Retinal pigment epithelial cell (primary cell): Measurements from ENCODE around the gene BRI3BP.
"Not testable (repeated sequence)": the region's sequence is repeated elsewhere in the genome, so short reads cannot be mapped to it uniquely, and the experiment has no call there.

Experiments
- DNase-seq: peaks from one replicate; pipeline ENCODE4 v3.0.0-alpha.2; 2010; ENCODE audit warnings: low read depth
- H3K4me3 ChIP-seq: 2 replicates; pipeline ENCODE4 v1.5.1; 2011; ENCODE audit warnings: mild to moderate bottlenecking, low read length, control low read depth, moderate library complexity
- TF ChIP-seq, protein P1 (sequence below): conservative IDR thresholded peaks from 2 replicates; pipeline ENCODE4 v1.5.1; 2011; ENCODE audit warnings: low read depth, low read length, control low read depth, inconsistent platforms

Gene BRI3BP

DNA sequence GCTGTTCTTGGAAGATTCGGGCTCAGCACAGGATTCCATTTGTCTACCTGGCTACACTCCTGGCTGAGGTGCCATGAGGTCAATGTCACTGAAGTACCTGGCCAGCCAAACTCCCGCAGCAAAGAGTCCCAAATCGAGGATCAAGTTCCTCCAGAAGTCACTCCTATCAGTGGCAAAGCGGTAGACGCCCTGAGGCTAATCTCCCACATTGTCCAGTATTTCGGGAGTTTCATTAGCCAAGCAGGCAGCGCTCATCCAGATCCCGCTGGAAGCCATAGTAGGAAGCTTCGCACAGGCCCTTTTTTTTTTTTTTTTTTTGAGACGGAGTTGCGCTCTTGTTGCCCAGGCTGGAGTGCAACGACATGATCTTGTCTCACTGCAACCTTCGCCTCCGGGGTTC is 62.9 kb downstream of the BRI3BP start:
- DNase-seq, result no peak
- TF ChIP-seq, protein P1, sequence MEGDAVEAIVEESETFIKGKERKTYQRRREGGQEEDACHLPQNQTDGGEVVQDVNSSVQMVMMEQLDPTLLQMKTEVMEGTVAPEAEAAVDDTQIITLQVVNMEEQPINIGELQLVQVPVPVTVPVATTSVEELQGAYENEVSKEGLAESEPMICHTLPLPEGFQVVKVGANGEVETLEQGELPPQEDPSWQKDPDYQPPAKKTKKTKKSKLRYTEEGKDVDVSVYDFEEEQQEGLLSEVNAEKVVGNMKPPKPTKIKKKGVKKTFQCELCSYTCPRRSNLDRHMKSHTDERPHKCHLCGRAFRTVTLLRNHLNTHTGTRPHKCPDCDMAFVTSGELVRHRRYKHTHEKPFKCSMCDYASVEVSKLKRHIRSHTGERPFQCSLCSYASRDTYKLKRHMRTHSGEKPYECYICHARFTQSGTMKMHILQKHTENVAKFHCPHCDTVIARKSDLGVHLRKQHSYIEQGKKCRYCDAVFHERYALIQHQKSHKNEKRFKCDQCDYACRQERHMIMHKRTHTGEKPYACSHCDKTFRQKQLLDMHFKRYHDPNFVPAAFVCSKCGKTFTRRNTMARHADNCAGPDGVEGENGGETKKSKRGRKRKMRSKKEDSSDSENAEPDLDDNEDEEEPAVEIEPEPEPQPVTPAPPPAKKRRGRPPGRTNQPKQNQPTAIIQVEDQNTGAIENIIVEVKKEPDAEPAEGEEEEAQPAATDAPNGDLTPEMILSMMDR, result no peak
- no peak overlapping the region for H3K4me3 ChIP-seq

GRCh38 chr12:125057708-125058107 is 64.3 kb downstream of the BRI3BP start:
- DNase-seq, result no peak
- H3K4me3 ChIP-seq, result no peak overlapping the region
- TF ChIP-seq, protein P1, result no peak

DNA sequence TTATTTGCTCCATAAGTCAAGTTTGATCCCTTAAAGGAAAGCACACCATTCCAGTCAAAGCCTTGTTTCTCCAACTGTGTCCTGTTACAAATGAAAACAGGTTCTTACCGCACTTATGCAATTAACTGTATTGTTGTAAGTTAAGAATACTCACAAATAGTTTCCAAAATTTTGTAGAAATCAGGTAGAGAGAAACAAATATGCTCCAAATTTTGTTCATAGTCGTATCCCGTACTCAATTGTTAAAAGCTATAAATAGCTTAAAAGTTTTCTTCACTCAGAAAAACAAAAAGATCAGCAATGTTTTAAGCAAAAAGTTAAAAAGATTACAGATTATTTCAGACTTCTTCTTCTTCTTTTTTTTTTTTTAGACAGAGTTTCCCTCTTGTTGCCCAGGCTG is 67.8 kb downstream of the BRI3BP start:
- DNase-seq, result no peak
- H3K4me3 ChIP-seq, result no peak overlapping the region

DNA sequence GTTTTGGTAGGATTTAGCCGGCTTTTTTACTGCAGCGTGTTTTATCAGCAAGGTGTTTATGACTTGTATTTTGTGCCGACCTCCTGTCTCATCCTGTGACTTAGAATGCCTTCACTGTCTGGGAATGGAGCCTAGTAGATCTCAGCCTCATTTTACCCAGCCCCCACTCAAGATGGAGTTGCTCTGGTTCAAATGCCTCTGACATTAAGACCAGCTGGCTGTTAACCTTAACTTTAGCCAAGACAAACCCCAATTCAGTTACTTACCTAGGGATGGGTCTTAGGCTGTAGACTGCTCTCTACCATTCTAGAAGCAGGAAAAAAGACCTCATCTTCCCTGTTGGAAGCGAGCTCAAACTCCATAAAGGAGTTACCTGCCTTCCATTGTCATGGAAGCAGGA is 70.1 kb downstream of the BRI3BP start:
- H3K4me3 ChIP-seq, DNase-seq: not testable (repeated sequence)

More for the DNA sequence above, 67.8 kb downstream of the BRI3BP start:
- TF ChIP-seq, protein P1, result no peak

- TF ChIP-seq, protein P1, result no peak
- peak overlapping the region; percentile 76 for H3K4me3 ChIP-seq
- DNase-seq, result no peak
These were observed 71.0 kb downstream of the BRI3BP start for GRCh38 chr12:125064492-125064891.

DNA sequence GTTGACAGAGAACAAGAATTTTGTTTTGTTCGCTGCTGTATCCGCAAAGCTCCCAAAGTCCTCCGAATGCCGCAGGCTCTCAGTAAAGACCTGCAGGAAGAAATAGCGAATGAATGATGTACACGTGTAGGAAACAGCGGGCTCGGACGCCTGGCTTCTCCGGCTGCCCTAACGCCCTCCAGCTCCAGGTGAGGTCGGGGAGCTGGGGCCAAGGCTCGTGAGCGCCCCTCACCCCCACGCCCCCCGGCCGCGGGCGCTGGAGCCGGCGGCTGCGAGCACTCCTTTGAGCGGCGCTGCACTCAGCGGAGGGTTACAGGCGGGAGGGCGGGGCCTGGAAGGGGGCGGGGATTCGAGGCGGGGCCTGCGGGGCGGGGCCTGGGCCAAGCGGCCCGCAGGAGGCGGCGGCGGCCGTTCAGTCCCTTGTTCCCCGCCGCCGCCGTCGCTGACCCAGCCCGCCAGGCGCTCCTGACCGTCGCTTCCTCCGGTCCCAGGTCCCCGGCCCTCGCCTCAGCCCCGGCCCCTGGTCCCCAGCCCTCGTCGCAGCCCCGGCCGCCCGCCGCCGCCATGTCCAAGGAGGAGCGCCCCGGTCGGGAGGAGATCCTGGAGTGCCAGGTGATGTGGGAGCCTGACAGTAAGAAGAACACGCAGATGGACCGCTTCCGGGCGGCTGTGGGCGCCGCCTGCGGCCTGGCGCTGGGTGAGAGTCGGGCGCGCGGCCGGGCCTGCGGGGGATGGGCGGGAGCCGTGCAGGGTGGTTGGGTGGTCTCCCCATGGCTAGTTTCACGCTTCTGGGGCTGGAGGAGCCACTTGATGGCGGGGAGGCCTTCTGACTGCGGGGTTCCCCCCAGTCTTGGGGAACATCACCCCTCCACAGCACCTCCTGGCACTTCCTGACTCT is 71.8 kb downstream of the BRI3BP start, which contains the start of gene AACS:
Gene AACS, plus strand, starts transcription at position 415 of the 898 bp plus-strand sequence. Its CDS starts 150 bp downstream, at position 565.
- TF ChIP-seq, protein P1, result no peak
- no peak for DNase-seq

GRCh38 chr12:125065919-125066570 is 72.6 kb downstream of the BRI3BP start:
- TF ChIP-seq, protein P1, result no peak
- peak overlapping the region; percentile 76 for H3K4me3 ChIP-seq
- DNase-seq, result no peak

More for the DNA sequence above, 71.8 kb downstream of the BRI3BP start, which contains the start of gene AACS:
- H3K4me3 ChIP-seq, result peak within 1 kb of the TSS; percentile 76
